A549 treated with CORT108297 at 1 μM for 4 hours (cell line): ENCODE data around the gene BMPR1A. TPM values are rescaled to one million over a fixed set of nuclear protein-coding genes. Genes with fewer than 3 reads are reported as not detected.

Experiments used
- total RNA-seq: library from RNA; stranded (reverse); fragments of 200-300 nt; extraction: Qiagen RNA extraction; gene quantifications from 5 replicates; pipeline ENCODE4 v1.2.3, GENCODE V29; 2022

The BMPR1A gene
- 20.4 to 27.4 TPM (median 23.7 TPM) in 5 replicates for total RNA-seq

GRCh38 chr10:86756511-86757112 is at the start of gene BMPR1A:
Gene BMPR1A (plus strand): TSS chr10:86756619. CDS start chr10:86876019, 119,400 bp downstream.

DNA sequence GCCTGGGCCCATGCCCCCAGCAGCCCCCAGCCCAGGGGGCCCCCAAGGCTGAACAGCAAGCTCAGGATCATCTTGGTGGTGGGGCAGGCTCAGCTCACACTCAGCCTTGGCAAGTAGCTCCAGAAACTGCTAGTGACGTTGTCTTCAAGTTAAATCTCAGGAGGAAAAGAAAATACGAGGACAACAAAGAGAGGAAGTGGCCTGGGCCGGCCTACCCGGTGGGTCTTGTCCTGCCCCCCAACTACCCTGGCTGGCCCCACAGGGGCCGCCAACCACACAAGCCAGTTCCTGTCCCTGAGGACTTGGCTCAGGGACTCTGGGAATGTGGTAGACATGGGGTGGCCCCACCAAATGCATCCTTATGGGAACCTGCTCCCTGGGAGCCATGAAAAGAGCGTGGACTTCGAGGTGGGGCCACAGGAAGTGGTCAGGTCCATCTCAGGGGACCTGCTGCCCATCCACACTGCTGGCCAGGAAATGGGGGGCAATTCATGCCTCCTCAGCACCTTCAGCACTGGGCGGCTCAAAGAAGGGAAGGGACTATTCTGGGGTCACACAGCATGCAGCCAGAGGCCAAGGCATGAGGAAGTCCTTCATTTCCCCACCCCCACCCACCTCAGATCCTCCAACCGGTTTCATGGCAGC is 201.2 kb downstream of the BMPR1A start, which contains the start of gene MMRN2:
Gene MMRN2 (minus strand): TSS at position 145 of the 645 bp plus-strand sequence. CDS start 74 bp downstream, at position 71.

DNA sequence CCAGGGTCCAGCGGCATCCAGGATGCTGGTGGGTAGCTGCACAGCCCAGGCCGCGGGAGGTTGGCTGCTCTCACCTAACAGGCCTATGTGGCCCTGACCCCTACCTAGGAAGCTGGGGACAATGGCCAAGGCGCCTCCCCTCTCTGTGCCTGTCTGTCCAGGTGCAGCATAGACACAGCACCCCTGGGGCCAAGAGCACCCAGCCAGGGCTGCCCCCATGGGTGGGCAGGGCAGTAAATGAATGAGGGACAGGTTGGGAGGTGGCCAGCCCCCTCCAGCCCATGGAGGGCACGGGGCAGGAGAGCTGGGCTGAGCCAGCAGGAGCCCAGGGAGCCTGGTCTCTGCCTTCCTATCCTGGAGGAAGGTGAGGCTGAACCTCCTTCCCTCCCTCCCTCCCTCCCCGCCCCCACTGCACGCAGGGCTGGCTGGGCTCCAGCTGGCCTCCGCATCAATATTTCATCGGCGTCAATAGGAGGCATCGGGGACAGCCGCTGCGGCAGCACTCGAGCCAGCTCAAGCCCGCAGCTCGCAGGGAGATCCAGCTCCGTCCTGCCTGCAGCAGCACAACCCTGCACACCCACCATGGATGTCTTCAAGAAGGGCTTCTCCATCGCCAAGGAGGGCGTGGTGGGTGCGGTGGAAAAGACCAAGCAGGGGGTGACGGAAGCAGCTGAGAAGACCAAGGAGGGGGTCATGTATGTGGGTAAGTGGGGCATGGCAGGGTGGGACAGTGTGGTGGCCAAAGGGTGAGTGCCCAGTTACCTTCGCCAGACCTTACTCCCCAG is 201.9 kb downstream of the BMPR1A start, which contains the start of gene SNCG:
Gene SNCG (plus strand): TSS at position 484 of the 785 bp plus-strand sequence. CDS start 99 bp downstream, at position 583.

DNA sequence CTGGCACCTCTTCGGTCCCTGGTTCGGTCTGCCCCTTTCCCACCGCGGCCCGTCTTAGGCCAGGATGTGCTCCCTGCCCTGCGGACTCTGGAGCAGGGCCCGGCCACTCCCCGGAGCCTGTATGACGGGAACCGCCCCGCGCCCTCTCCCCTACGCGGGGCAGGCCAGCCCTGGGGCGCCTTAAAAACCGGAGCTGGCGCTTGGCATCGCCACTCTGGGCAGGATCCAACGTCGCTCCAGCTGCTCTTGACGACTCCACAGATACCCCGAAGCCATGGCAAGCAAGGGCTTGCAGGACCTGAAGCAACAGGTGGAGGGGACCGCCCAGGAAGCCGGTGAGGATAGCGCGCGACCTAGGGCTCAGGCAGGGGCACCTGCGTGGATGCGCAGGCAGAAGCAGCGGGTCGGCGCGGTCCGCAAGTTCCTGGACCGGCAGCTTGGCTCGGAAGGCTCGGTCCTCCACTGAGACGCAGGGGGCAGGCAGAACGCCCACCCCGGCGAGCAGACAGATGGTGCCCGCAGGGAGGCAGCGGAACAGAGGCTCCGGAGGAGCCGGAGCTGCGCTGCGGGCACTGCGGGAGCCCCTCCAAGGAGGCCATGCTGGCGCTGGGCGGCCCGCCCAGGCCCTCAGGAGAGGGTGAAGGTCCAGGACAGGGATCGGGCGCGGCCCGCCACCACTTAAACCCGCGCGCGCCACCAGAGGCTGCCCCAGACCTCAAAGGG is 212.0 kb downstream of the BMPR1A start, which contains the start of gene ADIRF:
Gene ADIRF (plus strand): TSS at position 212 of the 723 bp plus-strand sequence. CDS start 63 bp downstream, at position 275.

Other genes with a start within 250 kb of the BMPR1A start
- 14.3 to 17.8 TPM (median 15.1 TPM) in 5 replicates for gene WAPL, start 234.8 kb upstream of the BMPR1A start, total RNA-seq
- gene OPN4, start 102.1 kb upstream of the BMPR1A start, total RNA-seq: not detected in 5 replicates
- gene LDB3, start 88.1 kb upstream of the BMPR1A start, total RNA-seq: 0.03 to 0.06 TPM (median 0.04 TPM) in 4 of 5 replicates, not detected in the other
- 0.58 to 1.5 TPM (median 0.73 TPM) in 5 replicates for gene MMRN2, start 201.0 kb downstream of the BMPR1A start, total RNA-seq
- gene SNCG, start 202.0 kb downstream of the BMPR1A start, total RNA-seq: 11.4 to 14.9 TPM (median 13.3 TPM) in 5 replicates
- not detected in 5 replicates for gene ADIRF, start 211.9 kb downstream of the BMPR1A start, total RNA-seq